ENCODE data around the gene CDC42EP1.

DNA sequence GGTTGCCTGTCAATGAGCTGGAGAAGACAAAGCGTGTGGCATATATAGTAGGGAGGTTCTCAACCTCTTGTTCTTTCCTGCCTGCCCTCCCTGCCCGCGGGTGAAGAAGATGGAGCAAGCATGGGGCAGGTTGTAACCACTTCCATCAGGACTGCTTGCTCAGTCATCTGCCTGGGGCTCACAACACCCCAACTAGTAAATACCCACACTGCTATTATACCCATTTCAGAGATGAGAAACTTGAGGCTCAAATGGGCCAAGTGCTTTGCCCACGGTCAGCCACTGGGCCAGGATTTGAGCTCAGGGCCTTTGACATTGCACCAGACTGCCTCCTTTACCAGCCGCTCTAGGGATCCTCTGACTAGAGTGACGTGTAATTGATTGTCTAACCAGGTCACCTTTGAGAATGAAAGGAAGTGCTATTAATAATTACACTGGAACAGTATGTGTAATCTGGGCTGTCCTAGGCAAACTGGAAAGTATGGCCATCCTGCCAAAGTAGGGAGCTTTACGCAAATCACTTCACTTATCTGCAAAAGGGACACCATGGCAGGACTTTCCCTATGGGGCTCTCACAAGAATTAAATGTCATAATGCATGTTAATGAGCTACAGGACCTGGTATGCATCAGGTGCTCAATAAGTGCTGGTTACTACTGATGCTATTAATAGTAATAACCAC, 2.8 kb upstream of the CDC42EP1 start:
- TF ChIP-seq HDGF (IDR thresholded peaks at IDR 0.05; ENCODE audit: borderline replicate concordance), result no peak
- TF ChIP-seq FOXA1 (IDR thresholded peaks at IDR 0.05), result no peak
- TF ChIP-seq L3MBTL2 (conservative IDR thresholded peaks at IDR 0.05), result no peak
- TF ChIP-seq ZNF384 (IDR thresholded peaks at IDR 0.05), result no peak
- no peak for TF ChIP-seq ELF4 (IDR thresholded peaks at IDR 0.05)
- no peak for TF ChIP-seq SP1 (IDR thresholded peaks at IDR 0.05)
- TF ChIP-seq BHLHE40 (IDR thresholded peaks at IDR 0.05; ENCODE audit: borderline replicate concordance), result no peak
- TF ChIP-seq NFRKB (IDR thresholded peaks at IDR 0.05), result no peak
- TF ChIP-seq, protein P1, sequence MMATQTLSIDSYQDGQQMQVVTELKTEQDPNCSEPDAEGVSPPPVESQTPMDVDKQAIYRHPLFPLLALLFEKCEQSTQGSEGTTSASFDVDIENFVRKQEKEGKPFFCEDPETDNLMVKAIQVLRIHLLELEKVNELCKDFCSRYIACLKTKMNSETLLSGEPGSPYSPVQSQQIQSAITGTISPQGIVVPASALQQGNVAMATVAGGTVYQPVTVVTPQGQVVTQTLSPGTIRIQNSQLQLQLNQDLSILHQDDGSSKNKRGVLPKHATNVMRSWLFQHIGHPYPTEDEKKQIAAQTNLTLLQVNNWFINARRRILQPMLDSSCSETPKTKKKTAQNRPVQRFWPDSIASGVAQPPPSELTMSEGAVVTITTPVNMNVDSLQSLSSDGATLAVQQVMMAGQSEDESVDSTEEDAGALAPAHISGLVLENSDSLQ (IDR thresholded peaks at IDR 0.05), result no peak
- TF ChIP-seq FOXM1 (IDR thresholded peaks at IDR 0.05; ENCODE audit: borderline replicate concordance), result no peak
